GM19351 (cell line): ENCODE measurements around the gene STAC3.
A peak's percentile ranks its signal among the peaks of the same experiment; 100 is the strongest.

Experiments
- ATAC-seq: cut with Tn5 transposase; IDR thresholded peaks from one replicate; pipeline ENCODE4 v1.9.1; 2021; ENCODE audit warnings: mild to moderate bottlenecking, moderate library complexity; ENCODE audit not compliant: unreplicated experiment

Gene STAC3

DNA sequence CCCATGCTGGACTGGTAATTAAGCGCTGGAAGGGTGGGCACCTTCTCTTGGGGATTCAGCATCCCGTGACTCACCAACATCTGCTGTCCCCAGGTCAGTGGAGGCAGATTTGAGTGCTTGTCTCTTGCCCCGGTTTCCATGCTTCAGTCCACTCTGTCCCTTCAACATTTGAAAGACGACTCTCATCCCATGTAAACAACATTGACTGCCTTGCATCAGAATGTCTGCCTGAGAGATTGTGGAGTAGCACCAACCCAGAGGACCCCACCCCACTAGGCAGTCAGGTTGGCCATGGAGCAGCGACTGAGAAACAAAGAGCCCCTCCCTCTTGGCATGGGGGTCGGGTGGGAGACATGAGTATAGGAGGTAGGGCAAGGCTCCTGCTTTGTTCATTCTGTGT, 4.9 kb upstream of the STAC3 start:
- ATAC-seq, result no peak

DNA sequence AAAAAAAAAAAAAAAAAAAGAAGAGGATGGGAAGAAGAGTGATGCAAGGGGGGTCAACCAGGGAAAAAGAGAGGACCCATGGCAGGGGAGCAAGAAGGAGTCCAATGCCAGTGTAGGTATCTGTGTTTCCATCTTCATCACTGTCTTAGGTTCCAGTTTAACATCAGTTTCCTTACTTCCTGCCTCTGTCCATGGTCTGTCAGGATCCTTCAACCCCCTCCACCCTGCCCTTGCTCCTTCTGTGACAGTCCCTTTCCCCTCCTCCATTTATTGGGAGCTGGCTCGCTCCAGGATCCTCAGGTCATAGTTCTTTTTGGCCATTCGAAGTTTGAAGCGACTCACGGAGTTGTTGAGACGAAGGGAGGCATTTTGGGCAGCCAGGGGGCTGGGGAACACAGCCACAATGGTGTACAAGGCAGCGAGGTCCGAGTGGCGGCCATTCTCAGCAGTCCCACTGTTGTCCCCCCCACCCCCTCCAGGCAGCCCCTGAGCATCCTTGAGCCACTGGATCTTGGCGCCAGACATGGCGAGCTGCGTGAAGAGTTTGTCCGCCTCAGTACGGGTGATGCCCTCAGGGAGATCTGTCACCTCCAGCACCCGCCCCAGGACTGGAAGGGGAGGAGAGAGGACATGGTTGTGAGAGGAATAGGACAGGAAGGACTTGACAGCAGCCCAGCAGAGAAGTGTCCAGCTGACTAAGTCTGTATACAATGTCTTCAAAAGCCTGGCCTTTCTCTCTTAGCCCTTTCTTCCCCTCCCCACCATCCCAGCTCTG, 3.7 kb upstream of the STAC3 start:
- ATAC-seq, result no peak

DNA sequence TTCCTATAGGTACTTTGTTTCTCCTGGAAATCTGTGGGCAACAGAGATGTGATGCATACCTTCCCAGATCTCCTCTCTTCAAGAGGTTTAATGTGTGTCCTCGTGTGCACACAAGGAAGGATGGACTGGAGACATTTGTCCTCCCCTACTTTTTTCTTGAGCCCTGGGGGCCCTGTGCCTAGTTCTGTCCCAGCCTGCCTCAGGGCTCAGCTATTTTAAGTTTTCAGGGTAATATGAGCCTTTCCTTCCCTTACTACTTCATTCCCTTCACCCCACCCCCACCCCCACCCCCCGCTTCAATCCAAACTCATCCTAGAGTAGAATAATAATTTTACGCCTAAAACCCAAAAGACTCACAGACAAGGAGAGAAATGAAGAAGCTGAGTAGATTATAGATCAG, 446 bp downstream of the STAC3 start:
- ATAC-seq, result no peak

DNA sequence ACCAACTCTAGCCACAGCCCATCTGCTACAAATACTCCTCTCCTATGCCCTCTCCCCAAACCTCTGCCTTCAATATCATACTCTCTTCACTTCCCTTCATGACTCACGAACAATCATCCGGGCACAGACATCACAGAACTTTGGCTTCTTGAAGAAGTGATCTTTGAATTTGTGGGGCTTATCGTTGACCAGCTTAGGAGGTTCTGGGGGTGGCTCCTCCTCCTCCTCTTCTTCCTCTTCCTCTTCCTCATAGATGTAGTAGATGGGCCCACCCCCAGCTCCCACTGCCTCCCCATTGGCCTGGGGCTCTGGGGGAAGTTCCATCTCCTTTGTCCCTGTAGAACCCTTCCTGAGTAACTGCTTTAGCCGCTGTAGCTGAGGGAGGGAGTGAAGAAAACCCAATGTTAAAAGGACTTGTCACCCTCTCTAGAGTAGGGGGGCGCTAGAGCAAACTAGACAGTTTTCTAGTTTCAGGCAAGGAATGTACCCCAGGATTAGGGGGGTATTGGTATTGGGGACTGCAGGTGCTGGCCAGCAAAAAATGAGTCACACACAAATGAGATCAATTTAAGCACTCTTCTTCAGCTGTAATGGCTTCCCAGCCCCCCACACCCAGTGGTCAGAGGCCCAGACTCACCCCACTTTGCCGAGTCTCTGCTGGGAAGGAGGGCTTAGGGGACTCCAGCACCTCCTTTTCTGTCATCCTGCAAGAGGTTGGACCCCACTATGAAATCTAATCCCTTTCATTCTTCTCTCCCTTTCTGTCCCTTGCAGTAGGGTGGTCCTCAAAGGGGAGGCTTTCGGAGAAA, 1.8 kb downstream of the STAC3 start:
- no peak for ATAC-seq

DNA sequence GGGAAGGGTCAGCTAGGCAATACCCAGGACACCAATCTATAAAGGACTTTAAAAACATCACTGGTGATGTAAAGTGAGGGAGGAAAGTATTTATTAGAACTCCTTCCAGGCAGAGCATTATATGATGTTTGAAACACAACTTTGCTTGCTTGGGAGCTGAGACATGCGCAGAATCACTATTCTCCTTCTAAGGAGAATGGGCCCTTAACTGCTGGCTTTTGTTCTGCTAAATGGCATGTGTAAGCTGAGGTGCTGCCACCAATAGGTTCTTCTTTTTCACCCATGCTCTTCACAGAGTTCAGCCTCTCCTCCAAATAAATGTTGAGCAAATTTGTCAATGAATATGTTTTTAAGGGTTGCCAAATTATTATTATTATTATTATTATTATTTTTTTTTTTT, 3.9 kb downstream of the STAC3 start:
- ATAC-seq, result no peak

DNA sequence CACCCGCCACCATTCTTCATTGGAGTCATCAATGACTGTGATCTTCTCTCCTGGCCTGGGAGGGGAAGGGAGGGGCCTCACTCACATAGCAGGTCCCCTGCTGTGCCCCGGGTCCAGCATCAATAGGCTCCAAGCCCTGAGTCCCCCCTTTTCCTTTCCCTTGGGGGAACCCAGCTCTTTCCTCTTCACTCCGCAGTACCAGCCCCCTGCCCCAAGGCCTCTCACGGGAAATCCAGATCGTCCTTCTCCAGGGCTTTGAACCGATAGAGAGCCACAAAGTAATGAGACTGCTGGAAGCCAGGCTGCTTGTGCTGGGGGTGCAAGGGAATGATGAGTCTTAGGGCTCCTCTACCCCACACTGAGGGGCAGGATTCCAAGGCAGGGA, 6.7 kb downstream of the STAC3 start:
- no peak for ATAC-seq

DNA sequence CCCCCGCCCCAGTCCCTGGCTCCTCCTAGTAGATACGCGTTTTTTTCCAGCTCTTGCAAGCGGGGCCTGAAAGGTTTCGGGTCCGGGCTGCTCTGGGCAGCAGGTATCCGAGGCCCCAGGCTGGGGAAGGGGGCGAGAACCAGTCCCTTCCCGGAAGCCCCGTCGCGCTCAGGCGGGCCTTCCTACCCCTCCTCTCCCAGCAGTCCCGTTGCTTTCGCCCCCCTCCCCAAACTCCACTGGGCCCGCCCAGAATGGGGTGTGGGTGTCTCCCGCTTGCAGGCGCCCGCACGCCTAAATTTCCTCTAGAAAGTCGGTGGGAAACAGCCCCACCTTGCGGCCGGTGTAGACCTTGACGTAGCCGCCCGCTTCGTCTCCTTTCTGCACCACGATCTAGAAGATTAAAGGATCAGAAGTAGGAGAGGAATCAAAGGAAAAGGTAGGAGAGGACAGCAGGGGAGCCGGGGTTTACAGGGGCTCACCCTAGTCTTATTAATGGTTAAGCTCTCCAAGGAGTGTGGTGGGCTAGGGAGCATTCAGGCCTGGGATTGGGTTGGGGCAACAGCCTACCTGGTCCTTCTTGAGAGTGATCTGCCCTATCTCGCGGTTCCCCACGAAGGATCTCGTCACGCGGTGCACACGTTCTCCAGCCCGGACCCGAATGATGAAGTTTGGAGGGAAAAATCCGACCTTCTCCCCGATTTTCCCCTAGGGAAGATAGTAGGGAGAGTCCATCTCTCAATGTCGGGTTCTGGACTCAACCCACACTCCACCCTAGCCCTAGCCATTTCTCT, 7.3 kb downstream of the STAC3 start:
- no peak for ATAC-seq

DNA sequence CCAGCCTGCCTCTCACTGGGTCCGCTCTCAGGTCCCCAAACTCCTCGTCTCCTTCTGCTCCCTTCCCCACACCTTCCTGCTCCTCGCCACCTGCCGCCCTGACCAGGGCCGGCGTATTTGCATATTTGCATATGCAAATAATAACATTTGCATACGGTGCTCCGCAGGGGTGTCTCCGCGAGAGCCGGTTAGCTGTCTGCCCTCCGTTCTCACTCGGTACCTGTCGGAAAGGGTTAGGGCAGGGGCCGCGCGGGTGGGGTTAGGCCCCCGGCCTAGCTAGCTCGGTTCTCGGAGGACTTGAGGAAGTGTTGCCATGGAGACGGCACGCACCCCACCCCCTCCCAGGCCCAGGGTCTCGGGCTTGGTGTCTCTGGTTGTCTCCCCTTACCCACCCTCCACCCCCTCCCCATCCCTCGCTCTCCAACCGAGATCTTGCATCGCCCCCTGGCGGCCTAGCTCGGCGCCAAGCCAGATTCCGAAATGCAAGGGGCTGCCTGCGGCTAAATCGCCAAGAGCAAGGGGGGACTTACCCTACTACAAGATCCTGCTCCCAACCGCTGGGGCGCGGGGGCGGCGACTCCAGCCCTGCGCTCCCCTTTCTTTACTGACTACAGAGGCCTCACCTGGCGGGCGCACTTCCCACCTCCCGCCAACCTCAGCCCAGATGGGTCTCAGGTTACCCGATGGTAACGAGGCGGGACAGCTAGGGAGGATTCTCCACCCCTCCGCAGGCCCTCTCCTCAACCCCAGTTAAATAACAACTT, 8.1 kb downstream of the STAC3 start:
- peak; percentile 37 for ATAC-seq

DNA sequence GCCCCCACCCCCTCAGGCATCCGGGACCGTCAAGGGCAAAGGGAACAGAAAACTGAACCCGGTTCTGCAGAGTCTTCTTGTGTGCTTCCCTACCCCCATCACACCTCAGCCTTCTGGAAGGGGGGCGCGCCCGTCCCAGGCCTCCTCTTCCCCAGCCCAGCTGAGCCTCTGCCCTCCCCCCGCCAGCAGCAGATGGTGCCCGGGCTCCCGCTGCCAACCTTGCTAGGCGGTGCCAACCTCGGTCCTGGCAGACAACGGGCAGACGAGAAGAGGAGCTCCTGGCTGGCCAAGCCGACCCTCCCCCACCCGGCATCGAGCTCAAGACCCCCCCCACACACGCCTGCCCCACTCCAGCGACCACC, 8.7 kb downstream of the STAC3 start:
- ATAC-seq, result no peak

DNA sequence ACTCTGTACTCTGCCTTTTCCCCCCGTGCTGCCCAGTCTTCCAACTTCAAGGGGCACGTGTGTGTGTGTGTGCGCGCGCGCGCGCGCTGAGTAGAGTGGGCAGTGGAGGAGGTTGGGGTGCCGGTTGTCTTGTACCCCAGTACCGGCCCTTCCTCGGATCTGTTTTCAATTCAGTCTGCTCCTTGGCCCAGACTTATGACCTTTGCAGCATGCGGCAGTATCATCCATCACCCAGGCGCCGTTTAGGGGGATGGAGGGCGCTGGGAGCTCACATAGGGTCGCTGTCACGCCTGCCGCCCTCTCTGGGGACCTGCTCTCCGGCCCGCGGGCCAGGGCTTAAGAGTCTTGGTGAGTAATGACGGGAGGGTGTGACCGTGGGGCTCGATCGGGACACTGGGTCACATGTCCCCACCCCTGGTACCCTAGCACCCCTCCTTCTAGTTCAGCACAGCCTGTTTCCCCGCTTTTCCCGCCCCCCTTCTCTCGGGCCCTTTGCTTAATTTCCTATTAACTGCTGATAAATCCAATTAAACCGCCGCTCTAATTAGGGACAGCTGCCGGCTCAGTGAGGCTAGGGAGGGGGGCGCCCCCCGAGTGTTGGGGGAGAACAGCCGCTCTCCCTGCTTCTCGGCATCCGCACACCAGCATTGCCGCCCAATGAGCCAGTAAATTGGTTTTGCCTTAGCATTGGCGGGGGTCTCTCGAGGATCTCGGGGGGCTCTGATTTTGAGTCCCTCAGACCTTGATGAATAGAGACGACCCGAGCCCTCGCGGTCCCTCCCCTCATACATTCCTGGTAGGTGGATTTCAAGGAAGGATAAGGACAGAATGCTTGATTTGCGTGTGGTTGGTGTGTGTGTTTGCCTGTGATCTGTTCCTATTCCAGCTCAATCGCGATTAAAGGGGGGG, 9.3 kb downstream of the STAC3 start:
- ATAC-seq, result no peak

DNA sequence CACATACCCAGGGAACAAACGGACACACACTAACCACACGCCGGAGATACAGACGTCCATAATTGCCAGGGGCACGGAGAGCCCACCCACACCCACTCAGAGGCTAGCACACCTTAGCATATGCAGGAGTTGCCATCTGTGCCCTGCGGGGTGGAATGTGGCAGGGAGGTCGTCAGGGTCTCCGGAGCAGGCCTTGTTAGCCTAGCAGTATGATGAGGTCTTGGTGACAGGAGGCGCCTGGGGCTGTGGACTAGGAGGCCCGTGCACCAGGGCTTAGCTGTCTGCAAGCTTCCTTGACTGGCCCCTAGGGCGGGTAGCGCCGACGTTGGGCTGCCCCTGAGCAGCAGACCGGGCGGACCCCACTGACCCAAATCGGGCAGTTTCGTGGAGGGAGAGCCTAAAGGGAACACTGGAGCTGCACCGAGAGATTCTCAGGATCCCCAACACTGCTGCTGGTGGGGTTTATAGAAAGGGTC, 10.0 kb downstream of the STAC3 start:
- ATAC-seq, result no peak

DNA sequence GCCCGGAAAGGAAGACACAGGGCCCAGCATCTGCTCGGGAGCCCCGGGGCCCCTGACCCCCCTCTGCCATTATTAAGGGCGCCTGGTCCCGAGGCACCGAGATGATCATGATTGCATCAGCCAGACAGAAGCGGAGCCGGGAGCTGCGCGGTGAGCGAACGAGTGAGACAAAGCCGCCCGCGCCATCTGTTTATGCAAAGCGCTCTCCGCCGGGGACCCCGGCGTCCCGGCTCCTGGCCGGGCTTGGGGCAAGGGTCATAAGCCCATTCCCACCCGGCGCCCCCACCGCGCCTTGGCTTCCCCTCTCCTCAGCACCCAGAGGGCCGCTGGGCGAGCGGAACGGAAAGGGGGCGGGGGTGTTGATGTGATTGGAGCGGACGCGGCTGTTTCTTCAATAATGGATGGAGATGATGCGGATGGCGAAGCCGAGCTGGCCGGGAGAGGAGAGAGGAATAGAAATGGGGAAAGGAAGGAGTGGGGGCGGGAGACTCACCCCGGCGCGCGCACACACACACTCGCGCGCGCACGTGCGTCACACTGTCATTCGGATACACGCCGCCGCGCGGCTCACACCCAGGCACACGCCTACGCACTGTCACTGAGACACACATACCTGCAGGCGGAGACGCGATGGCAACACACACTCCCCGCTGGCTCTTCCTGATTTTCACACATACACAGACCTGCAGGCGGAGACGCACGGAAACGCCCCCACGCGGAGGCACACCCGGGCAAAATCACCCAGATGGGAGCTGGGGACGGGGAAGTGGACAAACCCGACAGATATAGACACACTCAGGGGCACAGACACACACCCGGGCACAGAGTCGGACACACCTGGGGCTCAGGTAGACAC, 10.7 kb downstream of the STAC3 start:
- ATAC-seq, result peak; percentile 24

DNA sequence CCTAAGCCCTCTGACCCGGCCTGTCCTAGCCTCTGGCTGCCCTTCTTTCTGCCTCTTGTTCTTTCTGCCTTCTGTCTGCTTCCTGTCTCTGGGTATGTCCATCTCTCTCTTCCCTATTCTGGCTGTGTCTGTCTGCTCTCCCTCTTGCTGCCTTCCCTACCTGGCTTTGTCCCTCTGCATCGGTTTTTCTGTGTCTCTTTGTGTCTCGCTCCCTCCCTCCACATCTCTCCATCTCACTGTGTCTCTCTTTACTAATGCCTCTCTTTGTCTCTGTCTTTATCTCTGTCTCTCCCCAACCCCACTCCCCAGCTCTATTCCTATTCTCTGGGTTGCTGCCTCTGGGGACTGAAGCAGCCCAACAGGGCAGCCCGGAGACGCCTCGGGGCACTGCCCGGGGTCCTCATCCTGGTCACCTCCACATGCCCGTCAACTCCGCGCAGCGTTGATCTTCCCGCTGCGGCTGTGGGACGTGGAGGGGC, 11.4 kb downstream of the STAC3 start:
- ATAC-seq, result no peak

DNA sequence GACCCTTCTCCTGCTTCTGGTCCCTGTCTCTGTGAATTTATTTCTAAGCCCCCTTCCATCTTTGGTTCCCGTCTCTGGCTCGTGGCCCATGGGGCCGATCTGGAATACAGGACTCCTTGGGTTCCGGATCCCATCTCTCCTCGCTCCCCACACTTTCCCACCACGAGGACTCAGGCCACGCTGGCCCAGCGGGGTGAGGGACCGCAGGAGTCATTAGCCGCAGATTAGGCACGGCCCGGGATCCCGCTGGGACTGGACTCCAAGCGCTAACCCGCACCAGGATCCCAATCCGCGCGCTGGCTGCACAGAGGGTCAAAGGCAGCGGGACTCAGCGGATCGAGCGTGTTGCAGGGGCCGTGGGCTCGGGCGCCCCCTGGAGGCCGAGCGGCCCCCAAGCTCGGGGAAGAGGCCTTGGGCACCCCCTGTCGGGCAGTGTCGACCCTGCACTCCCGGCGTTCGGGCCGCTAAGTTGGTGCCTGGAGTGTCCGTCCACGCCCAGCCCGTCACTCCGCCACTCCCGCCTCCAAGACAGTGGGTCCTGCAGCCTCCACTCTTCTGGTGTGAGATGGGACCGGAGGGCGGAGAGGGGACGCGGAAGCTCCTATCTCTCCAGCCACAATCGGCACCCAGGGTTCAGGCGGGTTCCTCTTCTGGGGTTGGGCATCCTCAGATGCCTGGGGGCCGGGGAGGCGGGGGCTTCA, 12.0 kb downstream of the STAC3 start:
- ATAC-seq, result peak; percentile 61

DNA sequence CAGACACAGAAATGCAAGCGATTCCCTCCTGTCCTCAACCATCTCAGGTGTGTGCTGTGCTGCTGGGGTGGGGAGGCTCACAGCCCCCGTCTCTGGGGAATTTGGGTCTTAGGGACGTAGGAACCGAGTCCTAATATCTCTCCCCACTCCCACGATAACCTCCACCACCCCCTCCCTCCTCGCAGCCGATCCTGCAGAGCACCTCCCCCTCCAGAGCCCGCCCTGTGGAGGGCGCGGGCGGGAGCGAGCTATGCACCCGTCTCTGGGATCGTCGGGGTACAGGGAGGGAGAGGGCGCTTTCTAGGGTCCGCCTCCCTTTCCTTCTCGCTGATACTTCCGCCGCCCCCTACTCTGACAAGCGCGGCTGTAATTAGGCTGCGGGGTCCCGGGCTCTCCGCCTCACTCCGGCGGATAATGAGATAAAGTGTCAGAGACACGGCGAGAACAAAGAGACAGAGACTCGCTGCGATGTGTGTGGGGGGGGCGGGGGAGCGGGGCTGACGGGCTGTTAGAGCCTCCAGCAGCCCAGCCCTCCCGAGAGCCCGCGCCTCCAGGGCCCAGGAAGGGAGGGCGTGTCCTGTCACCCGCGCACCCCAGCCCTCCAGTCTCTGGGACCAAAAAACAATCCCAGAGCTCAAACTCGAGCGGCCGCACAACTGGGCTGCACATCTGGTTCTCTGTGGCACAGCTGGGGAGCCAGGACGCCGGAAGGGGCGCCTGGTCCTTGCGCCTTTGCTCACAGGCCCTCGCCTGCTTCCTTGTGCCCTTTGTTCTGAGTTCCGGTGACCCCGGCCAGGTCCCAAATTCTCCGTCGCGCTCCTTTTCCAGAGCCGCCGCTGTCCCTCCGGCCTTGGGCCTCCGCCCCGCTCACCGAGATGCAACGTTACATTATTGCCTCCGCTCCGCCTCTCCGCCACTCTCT, 12.8 kb downstream of the STAC3 start:
- no peak for ATAC-seq

DNA sequence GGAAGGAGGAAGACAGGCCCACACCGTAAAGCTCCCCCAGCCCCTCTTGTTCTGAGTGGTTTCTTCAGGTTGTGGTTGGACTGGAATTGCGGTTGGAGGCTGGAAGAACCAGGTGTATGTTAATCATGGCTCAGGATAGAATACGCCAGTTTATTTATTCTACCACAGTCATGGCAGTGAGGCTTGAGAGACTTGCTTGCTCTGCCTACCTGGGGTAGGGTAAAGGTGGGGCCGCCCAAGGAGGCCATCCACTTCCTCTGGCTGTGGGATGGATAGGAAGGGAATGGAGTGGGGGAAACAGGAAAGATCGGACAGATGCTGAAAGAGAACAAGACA, 13.4 kb downstream of the STAC3 start:
- ATAC-seq, result no peak

DNA sequence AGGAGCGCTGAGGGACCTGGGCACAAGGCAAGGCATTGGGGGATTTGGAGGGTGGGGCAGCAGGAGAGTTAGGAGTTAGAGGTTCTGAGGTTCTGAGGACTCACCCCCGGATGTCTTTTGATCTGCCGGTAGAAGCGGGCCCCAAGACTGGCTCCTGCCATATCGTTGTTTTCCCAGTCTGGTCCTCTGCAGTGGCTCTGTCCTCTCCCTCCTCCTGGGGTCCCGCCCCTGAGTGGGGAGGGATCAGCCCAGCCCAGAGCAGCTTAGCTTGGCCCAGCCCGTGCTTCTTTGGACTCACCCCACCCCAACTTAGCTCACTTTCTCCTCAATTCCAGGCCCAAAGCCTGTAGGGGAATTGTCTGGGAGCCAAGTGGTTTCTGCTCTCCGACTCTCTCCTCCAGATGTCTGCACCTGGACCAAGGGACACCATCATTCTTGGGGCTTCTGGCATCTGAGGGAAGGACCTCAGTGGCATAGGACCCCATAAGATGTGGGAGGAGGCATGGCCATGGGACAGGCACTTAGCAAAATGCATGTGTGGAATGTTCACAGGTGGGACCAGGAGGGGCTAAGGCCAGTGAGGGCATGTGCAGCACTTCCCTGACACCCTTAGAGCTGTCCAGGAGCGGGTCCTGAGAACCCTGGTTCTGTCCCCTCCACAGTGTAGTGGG, 13.9 kb downstream of the STAC3 start:
- no peak for ATAC-seq
